KOPT-K1 (cell line): Measurements from ENCODE around the gene NOTUM.
"Not testable (repeated sequence)": the region's sequence is repeated elsewhere in the genome, so short reads cannot be mapped to it uniquely, and the experiment has no call there.

Source experiments
- H3K27ac ChIP-seq: fragments of 200-600 bp; sonication (generic); 2 replicates; pipeline ENCODE4 v1.5.1; 2016; ENCODE audit warnings: antibody characterized with exemption, mild to moderate bottlenecking, low read depth, low read length; ENCODE audit not compliant: poor library complexity, severe bottlenecking
- H3K36me3 ChIP-seq: fragments of 200-600 bp; sonication (generic); 2 replicates; pipeline ENCODE4 v1.5.1; 2017; ENCODE audit warnings: antibody characterized with exemption, mild to moderate bottlenecking, low read length, moderate library complexity; ENCODE audit not compliant: insufficient read depth
- H3K9me3 ChIP-seq: fragments of 200-600 bp; sonication (generic); 2 replicates; pipeline ENCODE4 v1.5.1; 2017; ENCODE audit warnings: antibody characterized with exemption, low read length, mild to moderate bottlenecking; ENCODE audit not compliant: insufficient read depth, poor library complexity, severe bottlenecking

Gene NOTUM

DNA sequence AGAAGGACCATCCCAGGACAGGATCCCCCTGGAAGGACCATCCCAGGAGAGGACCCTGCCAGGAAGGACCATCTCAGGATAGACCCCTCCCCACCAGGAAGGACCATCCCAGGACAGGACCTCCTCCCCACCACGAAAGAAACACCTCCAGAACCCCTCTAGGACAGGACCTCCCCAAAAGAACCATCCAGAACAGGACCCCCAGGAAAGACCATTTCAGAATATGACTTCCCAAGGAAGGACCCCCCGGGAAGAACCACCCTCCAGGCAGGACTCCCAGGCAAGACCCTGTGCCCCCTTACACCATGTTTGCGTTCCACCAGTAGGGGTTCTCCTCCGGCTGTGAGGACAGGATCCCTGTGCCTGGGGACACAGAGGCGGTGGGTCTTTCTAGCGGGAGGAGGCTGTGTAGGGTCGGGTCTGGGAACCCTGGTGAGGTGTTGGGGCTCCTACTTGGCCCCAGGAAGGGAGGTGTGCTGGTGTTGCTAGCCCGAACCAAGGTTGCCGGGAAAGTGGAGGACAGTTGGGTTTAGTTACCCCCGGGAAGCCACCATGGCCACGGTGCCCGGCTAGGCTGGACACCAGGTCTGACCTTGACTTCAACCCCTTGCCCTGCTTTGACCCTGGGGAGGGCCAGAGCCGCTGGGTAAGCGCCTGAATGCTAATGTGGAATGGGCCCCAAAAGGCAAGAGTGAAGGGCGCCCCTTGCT lies 2.2 kb downstream of the NOTUM start:
- no peak overlapping the region for H3K27ac ChIP-seq
- H3K36me3 ChIP-seq = no peaks in the 10 kb centered on the region
- H3K9me3 ChIP-seq = no peaks in the 10 kb centered on the region

DNA sequence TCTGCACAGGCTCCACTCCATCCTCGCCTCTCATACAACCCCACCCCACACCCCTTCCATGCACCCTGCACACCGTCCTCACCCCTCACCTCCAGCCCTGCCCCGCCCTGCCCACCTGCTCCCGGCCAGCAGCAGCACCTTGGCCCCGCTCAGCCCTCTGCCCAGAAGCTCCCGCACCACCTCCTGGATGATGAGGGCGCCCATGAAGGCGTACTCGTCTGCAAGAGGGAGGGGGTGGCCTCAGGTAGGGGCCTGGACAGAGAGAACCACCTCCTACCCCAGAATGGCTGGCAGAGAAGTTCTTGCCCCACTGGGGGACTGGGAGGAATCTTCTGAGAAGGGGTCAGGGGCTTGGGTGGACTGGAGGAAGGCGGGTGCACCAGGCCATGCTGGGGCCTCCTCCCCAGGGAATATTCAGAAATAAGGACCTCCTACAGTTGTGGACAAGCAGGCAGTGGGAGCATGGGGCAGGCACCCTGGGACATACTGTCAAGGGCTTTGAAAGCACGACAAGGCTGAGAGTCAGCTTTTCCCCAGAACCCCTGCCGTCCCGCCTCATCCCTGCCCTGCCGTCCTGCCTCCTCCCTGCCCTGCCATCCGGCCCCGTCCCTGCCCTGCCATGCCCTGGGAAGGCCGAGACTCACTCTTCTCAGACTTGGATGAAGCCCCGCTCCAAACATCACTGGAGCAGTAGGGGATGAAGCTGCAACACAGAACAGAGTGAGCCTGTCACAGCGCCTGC lies 3.1 kb downstream of the NOTUM start:
- Histone ChIP-seq H3K9me3 (no peaks in the 10 kb centered on the region), H3K27ac (no peak overlapping the region), H3K36me3 (no peaks in the 10 kb centered on the region)

GRCh38 chr17:81956607-81957589 lies 4.1 kb downstream of the NOTUM start:
- no peaks in the 10 kb centered on the region for H3K36me3 ChIP-seq
- H3K9me3 ChIP-seq = no peaks in the 10 kb centered on the region
- H3K27ac ChIP-seq = no peak overlapping the region

DNA sequence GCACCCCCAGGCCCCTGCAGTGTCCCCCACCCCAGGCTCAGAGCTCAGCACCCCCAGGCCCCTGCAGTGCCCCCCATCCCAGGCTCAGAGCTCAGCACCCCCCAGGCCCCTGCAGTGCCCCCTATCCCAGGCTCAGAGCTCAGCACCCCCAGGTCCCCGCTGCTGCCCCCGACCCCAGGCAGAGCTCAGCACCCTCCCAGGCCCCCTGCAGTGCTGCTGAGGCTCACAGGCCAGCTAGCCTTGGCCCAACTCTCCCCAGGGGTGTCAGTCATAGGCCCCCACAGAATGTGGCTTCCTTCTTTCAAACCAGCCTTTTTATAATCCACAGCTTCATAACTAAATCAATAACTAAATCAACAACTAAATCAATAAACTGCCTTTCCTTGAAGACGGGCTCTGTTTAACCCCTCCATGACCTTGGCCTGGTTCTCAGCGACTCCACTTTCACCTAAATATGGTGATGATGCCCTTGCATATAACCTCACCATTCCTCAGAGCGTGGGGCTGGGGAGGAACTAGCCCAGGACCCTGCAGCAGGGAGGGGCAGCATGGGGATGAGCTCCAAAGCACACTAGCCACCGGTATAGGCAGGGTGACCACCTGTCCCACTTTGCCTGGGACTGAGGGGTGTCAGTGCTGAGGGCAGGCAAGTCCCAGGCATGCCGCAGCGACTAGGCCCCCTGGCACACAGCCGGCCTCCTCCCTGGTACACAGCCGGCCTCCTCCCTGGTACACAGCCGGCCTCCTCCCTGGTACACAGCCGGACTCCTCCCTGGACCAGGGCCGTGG lies 5.0 kb downstream of the NOTUM start:
- H3K36me3 ChIP-seq = no peaks in the 10 kb centered on the region
- H3K9me3 ChIP-seq = no peaks in the 10 kb centered on the region
- no peak overlapping the region for H3K27ac ChIP-seq

DNA sequence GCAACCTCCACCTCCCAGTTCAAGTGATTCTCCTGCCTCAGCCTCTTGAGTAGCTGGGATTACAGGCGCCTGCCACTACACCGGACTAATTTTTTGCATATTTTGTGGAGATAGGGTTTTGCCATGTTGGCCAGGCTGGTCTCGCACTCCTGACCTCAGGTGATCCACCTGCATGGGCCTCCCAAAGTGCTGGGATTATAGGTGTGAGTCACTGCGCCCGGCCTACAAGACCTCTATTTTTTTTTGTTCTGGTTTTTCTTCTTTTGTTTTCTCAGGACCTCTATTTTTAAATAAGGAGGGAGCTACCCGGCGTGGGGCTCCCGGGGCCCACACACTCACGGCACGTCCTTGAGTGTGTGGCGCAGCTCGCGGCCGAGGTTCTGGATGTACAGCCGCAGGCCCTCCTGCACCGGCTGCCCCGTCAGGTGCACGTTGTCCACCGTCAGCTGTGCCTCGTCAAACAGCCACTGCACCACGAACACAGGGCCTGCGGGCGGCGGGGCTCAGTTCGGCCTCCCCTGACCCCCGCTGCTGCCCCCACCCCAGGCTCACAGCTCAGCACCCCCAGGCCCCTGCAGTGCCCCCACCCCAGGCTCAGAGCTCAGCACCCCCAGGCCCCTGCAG lies 5.8 kb downstream of the NOTUM start:
- Histone ChIP-seq H3K9me3 (no peaks in the 10 kb centered on the region), H3K36me3 (no peaks in the 10 kb centered on the region), H3K27ac (no peak overlapping the region)

DNA sequence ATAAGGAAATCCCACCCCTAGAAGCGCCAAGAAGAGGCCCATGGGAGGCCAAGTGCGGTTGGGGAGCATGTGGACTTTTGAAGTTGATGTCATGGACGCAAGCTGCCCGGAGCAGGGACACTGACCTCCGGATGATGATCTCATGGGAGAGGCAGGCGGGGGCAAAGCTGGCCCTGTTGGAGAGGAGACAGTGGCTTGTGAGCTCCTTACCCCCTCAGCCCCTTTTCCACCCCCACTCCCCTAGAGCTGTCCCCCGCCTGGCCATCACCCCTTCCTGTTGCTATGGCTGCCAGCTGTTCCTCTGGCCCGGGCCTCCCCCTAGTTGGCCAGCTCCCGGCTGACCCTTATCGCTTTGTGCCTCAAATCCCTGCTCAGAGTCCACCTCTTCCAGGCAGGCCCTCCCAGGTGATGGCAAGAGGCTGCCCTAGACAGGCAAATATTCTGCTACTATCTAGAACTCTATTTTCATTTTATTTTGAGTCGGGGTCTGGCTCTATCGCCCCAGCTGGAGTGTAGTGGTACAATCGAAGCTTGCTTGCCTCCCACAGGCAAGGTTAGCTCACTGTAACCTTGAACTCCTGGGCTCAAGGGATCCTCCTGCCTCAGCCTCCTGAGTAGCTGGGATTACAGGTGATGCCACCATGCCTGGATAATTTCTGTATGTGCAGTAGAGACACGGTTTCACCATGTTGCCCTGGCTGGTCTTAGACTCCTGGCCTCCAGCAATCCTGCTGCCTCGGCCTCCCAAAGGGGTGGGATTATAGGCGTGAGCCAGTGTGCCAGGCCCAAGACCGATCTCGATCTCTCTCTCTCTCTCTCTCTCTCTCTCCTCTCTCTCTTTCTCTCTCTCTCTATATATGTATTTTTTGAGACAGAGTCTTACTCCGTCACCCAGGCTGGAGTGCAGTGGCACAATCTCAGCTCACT lies 6.6 kb downstream of the NOTUM start:
- no peak overlapping the region for H3K27ac ChIP-seq
- no peaks in the 10 kb centered on the region for H3K9me3 ChIP-seq
- H3K36me3 ChIP-seq = no peaks in the 10 kb centered on the region

GRCh38 chr17:81953443-81953842 lies 7.5 kb downstream of the NOTUM start:
- not testable (repeated sequence) for H3K9me3 ChIP-seq, H3K36me3 ChIP-seq, H3K27ac ChIP-seq

DNA sequence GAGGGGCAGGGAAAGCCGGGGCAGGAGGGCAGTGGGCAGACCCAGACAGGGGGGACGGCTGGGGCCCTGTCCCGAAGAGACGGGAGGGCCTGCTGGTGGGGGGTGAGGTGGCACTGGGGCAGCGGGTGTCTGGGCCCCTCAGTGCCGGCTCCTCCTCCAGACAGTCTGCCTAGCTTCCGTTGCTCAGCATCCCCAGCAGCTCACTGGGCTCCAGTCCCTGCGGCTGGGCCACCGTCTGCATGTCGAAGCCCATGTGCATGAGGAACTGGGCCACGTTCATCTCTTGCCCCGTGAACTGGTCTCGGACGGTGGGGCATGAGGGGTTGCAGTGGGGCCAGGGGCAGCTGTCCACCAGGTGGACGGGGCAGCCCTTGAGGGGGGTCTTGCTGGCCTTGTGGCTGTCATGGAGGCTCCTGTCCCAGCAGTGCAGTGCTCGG lies 8.2 kb downstream of the NOTUM start:
- Histone ChIP-seq H3K36me3 (no peaks in the 10 kb centered on the region), H3K27ac (no peak overlapping the region), H3K9me3 (no peaks in the 10 kb centered on the region)

DNA sequence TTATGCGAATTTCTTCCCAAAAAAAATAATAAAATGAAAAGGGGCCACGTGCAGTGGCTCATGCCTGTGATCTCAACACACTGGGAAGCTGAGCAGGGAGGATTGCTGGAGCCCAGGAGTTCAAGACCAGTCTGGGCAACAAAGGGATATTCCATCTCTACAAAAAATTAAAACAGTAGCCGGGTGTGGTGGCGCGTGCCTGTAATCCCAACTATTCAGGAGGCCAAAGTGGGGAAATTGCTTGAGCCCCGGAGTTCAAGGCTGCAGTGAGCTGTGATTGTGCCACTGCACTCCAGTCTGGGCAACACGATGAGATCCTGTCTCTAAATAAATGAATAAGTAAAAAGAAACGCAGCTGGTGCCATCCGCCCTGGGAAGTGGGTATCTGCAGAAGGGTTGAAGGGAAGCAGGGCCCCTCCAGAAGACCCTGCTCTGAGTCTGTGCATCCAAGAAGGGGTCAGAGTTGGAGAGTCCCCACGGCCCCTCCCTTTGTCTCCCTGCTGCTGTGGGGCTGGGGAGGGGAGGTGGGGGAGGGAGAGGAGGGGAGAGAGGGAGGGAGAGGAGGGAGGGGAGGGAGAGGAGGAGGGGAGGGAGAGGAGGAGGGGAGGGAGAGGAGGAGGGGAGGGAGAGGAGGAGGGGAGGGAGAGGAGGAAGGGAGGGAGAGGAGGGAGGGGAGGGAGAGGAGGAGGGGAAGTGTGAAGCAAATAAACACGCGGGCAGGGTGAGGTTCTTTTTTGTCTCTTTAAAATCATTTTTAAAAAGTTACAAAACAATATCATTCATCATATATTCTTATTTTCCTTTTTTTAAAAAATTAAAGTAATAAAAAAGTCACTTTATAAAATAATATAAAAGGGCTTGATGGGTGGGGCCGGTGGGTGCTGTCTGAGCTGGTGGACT lies 9.0 kb downstream of the NOTUM start:
- no peak overlapping the region for H3K27ac ChIP-seq
- H3K9me3 ChIP-seq = no peaks in the 10 kb centered on the region

DNA sequence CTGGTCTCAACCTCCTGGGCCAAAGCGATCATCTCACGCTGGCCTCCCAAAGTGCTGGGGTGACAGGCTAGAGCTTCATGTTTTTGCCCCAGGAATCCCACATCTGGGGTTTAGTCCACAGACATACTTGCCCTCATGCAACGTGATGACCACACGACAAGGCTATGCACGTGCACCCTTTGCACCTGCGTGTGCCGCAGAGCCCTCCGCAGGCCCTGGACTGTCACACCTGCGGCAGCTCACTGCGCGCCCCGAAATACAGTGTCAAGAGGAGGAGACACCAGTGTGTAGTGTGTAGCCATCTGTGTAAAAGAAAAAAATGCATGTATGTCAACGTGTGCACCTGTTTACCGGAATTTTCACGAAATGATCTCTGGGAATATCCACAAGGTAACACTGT lies 10.5 kb downstream of the NOTUM start:
- Histone ChIP-seq H3K36me3 (no peaks in the 10 kb centered on the region), H3K9me3 (no peaks in the 10 kb centered on the region), H3K27ac (no peak overlapping the region)

More for the DNA sequence above, 9.0 kb downstream of the NOTUM start:
- H3K36me3 ChIP-seq = no peaks in the 10 kb centered on the region

DNA sequence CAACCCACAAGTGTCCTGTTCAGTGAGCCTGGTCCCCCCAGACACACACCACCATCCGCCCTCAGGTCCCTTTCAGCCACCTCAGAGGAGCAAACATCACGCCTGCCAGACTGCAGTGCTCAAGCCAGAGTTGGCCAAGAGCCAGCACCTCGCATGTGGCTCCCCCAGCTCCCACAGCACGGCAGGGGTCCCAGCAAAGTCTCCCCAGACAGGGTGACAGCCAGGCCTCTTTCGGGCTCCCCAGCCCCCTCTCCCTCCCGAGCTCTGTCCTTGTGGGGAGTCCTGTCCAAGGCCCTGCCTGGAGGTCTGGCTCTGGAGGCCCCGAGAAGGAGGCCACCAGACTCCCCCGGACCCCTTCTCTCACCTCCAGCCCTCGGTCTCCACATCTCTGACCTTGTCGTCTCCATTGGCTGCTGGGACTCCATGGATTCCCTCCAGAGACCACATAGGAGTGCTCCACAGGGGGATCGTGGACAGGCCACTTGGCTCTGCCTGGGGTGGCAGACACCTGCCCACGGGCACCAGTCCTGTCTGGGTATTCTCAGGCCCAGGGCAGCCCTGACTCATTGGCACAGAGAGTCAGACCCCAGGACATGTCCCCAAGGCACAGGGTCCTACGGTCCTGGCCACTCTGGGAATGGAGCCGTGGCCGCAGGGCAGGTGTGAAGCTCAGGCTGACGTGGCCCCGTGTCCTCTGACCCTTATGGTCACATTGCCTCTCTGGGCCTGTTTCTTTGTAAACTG lies 12.2 kb downstream of the NOTUM start:
- no peak overlapping the region for H3K27ac ChIP-seq
- H3K36me3 ChIP-seq = no peaks in the 10 kb centered on the region

DNA sequence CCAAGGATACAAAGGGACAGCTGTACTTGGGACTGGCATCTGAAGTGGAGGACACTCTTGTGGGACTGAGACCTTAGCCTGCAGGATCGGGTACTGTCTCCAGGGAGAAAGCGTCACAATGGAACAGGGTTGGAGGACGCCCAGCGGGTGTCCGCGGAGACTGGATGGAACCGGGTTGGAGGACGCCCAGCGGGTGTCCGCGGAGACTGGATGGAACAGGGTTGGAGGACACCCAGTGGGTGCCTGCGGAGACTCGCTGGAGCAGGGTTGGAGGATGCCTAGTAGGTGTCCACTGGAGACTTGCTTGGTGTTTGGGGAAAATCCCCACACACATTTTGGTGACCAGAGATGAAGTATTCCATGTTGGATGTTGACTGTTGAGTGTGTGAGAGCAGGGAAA lies 13.8 kb downstream of the NOTUM start, which contains the start of gene MYADML2:
Gene MYADML2, minus strand, starts transcription at position 45 of the 400 bp plus-strand sequence. CDS start 5,492 bp downstream, outside the sequence.
- Histone ChIP-seq H3K36me3 (no peaks in the 10 kb centered on the region), H3K9me3 (no peaks in the 10 kb centered on the region), H3K27ac (no peak within 1 kb of the TSS)

More for the DNA sequence above, 12.2 kb downstream of the NOTUM start:
- no peaks in the 10 kb centered on the region for H3K9me3 ChIP-seq
